HG02840 (cell line): Measurements from ENCODE around the gene CASS4.

Experiments
- ATAC-seq: cut with Tn5 transposase; IDR thresholded peaks from one replicate; pipeline ENCODE4 v1.9.1; 2021; ENCODE audit warnings: mild to moderate bottlenecking, moderate library complexity, moderate number of reproducible peaks; ENCODE audit not compliant: unreplicated experiment, low FRiP score

CASS4 gene

DNA sequence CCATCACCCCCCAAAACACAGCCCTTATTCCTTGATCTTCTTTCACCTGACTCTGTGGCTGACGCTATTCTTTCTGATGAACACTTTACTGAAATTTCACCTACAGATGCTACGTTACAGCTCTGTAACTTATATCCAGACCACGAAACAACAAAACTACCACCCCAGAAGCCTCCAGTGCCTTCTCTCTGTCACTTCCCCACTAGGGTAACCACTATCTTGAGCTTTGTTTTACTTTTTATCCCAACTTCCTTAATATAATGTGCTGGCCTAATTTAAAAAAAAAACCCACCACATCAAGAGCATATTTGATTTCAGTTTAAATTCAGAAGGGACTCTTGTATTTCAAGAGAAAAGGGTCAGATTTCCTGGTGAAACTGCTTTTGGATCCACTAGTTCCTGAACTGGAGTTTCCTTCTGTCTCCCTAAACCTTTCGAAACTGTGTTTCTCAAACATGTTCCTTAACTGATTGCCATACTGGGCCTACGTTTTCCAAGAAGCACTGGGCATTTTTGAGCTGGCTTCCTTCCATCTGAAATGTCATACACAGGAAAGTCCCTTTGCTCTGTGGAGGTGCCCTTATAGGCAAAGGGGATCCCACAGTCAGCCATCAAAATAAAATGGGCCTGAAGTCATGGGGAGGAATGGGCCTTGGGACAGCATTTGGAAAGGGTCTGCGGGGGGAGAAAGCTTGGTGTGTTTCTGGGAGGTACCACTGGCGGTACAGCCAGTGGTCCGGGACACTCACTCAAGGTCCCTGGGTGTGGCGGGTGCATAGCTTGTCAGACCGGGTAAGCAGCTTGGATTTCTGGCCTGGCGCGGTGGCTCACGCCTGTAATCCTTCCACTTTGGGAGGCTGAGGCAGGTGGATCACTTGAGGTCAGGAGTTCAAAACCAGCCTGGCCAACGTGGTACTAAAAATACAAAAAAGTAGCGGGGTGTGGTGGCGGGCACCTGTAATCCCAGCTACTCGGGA lies 30.6 kb downstream of the CASS4 start:
- no peak for ATAC-seq

- ATAC-seq = no peak
Measured at GRCh38 chr20:56443654-56444540, 31.8 kb downstream of the CASS4 start.

- no peak for ATAC-seq
Measured at GRCh38 chr20:56445130-56445529, 33.1 kb downstream of the CASS4 start.

DNA sequence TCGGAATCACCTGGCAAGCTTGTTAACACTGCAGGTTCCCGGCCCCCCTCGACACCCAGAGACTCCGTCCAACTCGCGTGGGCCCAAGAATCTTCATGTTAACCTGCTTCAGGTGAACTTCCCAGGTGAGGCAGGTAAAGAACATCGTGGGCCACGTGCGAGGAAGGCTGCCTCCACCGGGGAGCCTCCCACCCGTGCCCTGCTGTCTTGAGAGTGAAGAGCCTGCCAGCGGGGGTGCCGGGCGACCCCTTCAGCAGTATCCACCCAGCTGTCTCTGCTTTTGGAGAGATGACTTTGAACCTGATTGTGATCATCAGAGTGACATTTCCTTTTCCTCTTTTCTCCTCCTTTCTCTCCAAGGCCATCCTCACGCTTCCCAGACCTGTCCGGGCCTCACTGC lies 33.5 kb downstream of the CASS4 start:
- ATAC-seq = no peak

DNA sequence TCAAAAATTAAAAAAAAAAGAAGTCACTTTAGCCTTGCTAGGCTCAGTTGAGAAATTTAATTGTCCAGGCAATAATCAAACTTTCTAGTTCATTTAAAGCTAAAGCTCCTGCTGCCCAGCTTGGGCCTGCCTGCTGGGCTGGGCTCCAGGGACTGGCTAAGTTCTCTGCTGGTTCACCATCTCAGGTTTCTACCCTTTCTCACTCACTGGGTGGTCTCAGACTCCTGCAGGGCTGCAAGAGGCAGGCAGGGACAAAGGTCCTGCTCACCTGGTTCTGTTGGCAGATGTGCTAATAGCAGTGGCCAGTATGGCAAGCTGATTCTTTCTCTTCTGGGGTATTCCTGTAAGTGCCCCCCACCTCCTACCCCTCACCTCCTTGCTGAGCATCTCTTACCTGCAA lies 35.2 kb downstream of the CASS4 start:
- ATAC-seq = no peak

DNA sequence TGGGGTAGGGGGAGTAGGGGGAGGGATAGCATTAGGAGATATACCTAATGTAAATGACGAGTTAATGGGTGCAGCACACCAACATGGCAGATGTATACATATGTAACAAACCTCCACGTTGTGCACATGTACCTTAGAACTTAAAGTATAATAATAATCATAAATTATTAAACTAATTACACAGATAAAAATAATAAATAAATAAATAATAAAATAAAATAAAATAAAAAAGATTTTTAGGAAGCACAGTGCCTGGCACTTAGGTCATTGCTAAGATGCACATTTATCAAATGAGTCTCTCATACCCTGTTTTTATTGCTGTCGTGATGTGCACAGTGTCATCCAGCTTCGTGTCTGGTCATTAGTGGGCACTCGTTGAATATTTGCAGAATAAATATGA lies 37.4 kb downstream of the CASS4 start:
- no peak for ATAC-seq

- ATAC-seq = no peak
Measured at GRCh38 chr20:56451056-56451765, 39.2 kb downstream of the CASS4 start.

DNA sequence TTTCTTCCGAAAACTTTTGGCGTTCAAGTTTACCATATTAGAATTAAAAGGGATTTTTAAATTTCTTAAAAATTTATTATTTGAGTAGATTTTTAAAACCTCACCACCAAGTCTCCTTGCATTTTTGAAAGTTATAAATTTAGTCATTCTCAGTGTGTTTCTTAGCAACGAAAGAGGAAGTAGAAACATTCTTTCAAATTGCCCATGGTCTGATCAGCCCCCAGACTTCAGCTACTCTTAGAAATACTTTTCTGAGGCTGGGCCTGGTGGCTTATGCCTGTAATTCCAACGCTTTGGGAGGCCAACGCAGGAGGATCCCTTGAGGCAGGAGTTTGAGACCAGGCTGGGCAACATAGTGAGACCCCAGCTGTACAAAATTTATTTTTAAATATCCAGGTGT lies 41.3 kb downstream of the CASS4 start:
- ATAC-seq = peak; percentile 50

DNA sequence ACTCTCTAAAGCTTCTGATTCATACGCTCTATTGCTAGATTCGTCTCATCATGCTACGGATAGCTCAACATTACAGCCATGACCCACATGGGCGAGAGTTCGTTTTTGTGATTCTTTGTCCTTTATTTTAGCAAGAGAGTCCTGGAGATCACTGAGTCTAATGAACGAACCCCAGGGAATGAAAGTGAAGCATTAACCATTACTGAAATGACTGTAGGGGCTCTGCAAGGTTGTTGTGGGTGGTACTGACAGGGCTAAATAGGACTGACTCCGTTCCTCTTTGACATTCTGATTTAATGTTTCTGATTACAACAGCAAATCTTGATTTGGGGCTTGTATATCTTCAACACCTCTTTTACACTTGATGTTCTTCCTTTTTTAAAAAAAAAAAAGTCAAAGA lies 42.7 kb downstream of the CASS4 start:
- ATAC-seq = peak; percentile 90

GRCh38 chr20:56458206-56458821 lies 46.3 kb downstream of the CASS4 start:
- no peak for ATAC-seq

DNA sequence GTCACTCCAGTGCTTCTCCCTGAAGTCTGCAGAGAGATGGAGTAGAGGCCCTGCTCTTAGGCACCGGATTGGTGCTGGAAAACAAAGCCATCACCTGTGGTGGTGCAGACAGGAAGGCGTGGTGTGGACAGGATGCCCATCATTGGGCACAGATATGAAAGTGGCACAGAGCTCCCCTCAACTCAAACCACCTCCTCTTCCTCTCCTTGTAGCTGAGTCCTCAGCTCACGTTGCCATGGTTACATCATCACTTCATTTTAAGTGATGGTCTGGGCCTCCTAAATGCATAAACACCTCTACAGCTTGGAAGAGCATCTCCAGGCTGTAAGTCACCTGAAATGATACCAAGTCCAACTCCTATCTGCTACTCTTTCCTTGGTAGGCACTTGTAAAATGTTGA lies 48.4 kb downstream of the CASS4 start:
- no peak for ATAC-seq

DNA sequence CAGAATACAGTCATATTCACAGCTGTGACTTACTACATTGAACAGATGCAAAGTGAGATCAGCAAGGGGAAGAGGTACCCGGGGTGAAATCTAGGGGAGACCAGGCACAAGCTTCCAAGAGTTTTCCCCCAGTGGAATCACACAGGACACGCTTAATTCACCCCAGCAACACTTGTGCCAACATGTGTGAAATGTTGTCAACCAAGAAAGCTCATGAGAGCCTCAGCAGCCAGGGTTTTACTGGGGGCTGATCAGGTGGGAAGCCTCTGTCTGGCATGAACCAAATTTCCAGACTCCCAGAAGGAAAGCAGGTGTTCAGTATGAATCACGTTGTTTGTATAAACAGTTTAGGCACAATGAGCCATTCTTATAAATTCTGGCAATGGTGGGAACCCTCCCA lies 49.5 kb downstream of the CASS4 start:
- ATAC-seq = no peak

- no peak for ATAC-seq
Measured at GRCh38 chr20:56463428-56463827, 51.4 kb downstream of the CASS4 start.

DNA sequence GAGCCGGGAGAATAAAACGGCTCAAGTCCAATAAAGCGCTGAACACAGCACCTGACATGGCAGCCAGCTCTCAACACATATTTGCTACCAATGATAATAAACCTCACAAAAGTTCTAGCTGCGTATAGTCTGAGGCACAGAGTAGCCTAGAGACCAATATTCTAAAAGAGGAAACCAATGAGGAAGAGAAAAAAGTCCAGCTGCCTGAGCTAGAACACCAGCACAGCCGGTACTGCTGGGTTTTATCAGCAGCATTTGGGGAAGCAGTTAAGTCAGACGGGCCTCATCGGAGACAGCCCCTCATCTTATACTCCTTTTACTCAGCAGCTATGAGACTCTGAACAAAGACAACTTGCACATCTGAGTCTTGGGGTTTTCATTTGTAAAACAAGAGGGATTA lies 53.9 kb downstream of the CASS4 start:
- ATAC-seq = no peak

DNA sequence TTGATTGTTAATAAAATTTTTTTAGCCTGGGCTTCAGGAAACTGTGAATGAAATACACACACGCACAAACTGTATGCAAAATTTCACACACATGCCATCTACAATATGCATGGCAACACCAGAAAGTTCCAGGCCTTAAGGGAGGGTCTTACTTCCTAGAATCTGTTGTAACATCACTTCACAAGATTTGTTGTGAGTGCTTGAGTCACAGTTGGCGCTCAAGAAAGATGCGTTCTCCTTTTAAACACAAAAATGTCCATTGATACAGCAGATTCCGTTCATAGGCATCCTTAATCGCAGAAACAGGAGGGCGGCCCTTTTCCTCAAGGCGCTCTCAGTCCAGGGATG lies 55.9 kb downstream of the CASS4 start:
- no peak for ATAC-seq

DNA sequence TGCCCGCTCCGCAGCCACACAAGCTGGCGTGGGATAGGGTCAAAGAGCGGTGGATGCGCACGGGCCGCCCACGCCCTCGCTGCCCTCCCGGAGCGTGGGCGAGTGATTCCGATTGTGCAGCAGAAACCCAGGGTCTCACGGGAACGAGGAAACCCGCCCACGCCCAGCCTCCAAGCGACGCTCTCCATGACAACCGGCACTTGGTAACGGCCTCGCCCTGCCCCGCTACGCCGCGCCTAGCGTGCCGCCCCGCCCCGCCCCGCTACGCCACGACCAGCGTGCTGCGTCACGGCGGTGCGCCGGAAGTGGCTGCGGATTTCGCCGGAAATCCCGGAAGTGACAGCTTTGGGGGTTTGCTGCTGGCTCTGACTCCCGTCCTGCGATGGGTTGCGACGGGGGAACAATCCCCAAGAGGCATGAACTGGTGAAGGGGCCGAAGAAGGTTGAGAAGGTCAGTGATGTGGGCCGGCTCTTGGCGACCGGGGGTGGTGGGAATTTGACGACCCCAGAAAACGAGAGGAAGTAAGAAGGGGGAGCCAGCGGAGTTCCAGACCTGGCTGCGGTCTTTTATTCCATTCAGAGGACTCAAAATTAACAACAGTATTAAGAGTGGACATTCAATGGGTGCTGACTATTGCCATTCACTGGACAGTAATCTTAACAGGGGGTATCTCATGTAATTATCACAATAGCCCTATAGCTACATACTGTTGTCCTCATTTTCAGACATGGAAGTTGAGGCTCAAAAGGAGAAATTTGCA lies 56.4 kb downstream of the CASS4 start, which contains the start of gene RTF2:
Gene RTF2, plus strand, starts transcription at position 312 of the 761 bp plus-strand sequence. Its CDS starts 71 bp downstream, at position 383.
- ATAC-seq = peak; percentile 97

DNA sequence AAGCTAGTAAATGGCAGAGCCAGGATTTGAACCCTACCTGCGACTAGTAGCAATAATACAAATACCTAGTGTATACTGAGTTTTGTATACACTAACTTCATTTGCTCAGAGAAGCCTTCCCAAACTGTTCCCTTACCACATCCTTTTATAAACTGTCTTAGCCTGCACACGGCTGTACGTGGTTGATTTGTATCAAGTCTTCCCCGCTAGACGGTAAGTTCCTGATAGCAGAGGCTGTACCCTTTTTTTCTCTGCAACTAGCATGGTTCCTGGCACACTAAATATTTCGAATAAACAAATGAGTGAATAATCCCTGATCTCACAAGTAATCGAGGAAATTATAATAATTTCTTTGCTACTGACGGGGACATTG lies 57.0 kb downstream of the CASS4 start:
- ATAC-seq = no peak

- no peak for ATAC-seq
Measured at GRCh38 chr20:56483970-56484369, 71.9 kb downstream of the CASS4 start.

GRCh38 chr20:56487216-56487615 lies 75.2 kb downstream of the CASS4 start:
- no peak for ATAC-seq

GRCh38 chr20:56488566-56488965 lies 76.5 kb downstream of the CASS4 start:
- ATAC-seq = no peak
